Neural cell (in vitro differentiated cells): ENCODE measurements around the gene HRK. TPM values are rescaled to one million over a fixed set of nuclear protein-coding genes. Genes with fewer than 3 reads are reported as not detected.

Experiments used
- H2AFZ ChIP-seq: fragments of 200-600, 300-800 bp; sonication (generic), shearing (Covaris generic); 2 replicates; pipeline ENCODE4 v1.6.0; 2014; ENCODE audit warnings: low read depth, mild to moderate bottlenecking, antibody characterized with exemption, low read length, moderate library complexity
- H3F3A ChIP-seq: fragments of 200-600 bp; shearing (Covaris generic); 2 replicates; pipeline ENCODE4 v1.6.1; 2016; ENCODE audit warnings: mild to moderate bottlenecking, moderate library complexity, mixed read lengths, antibody characterized with exemption, low read length; ENCODE audit not compliant: insufficient read depth, poor library complexity, severe bottlenecking
- H3K27ac ChIP-seq: fragments of 200-600, 300-800 bp; sonication (generic), shearing (Covaris generic); 2 replicates; pipeline ENCODE4 v1.5.1; 2014; ENCODE audit warnings: mild to moderate bottlenecking, low read length, moderate library complexity
- H3K27me3 ChIP-seq: fragments of 300-800, 200-600 bp; sonication (generic), shearing (Covaris generic); 2 replicates; pipeline ENCODE4 v1.6.0; 2014; ENCODE audit warnings: mild to moderate bottlenecking, low read depth, low read length, moderate library complexity; ENCODE audit not compliant: insufficient read depth
- H3K36me3 ChIP-seq: fragments of 300-800, 200-600 bp; sonication (generic), shearing (Covaris generic); 2 replicates; pipeline ENCODE4 v1.5.1; 2014; ENCODE audit warnings: mild to moderate bottlenecking, antibody characterized with exemption, low read length, moderate library complexity; ENCODE audit not compliant: insufficient read depth
- H3K4me2 ChIP-seq: fragments of 300-800, 200-600 bp; sonication (generic), shearing (Covaris generic); 2 replicates; pipeline ENCODE4 v1.6.0; 2014; ENCODE audit warnings: mild to moderate bottlenecking, low read length
- H3K4me3 ChIP-seq: fragments of 300-800, 200-600 bp; sonication (generic), shearing (Covaris generic); 2 replicates; pipeline ENCODE4 v1.5.1; 2014; ENCODE audit warnings: mild to moderate bottlenecking, low read length, moderate library complexity
- H3K79me2 ChIP-seq: fragments of 200-600 bp; shearing (Covaris generic); replicated peaks from 2 replicates; pipeline ENCODE4 v1.6.0; 2014; ENCODE audit warnings: mild to moderate bottlenecking, low read length, moderate library complexity; ENCODE audit not compliant: insufficient read depth
- H3K9ac ChIP-seq: fragments of 300-800, 200-600 bp; sonication (generic), shearing (Covaris generic); 2 replicates; pipeline ENCODE4 v1.6.1; 2016; ENCODE audit warnings: mild to moderate bottlenecking, low read length, mixed read lengths
- H3K9me2 ChIP-seq: fragments of 200-600 bp; shearing (Covaris generic); 2 replicates; pipeline ENCODE4 v1.6.1; 2016; ENCODE audit warnings: mild to moderate bottlenecking, low read length, mixed read lengths; ENCODE audit not compliant: insufficient read depth
- H3K9me3 ChIP-seq: fragments of 200-600, 300-800 bp; sonication (generic), shearing (Covaris generic); 2 replicates; pipeline ENCODE4 v1.6.1; 2016; ENCODE audit warnings: mild to moderate bottlenecking, mixed run types, low read length, moderate library complexity, mixed read lengths
- H4K20me1 ChIP-seq: fragments of 200-600 bp; shearing (Covaris generic); 2 replicates; pipeline ENCODE4 v1.6.1; 2016; ENCODE audit warnings: mild to moderate bottlenecking, mixed run types; ENCODE audit not compliant: insufficient read depth
- CTCF ChIP-seq: fragments of 450-650 bp; IDR thresholded peaks from 2 replicates; pipeline ENCODE4 v1.5.1; 2014; ENCODE audit warnings: antibody characterized with exemption, mild to moderate bottlenecking, moderate library complexity; ENCODE audit not compliant: poor library complexity, severe bottlenecking
- EP300 ChIP-seq: fragments of 450-650 bp; conservative IDR thresholded peaks from 2 replicates; pipeline ENCODE4 v1.6.1; 2014; ENCODE audit warnings: antibody characterized with exemption, mild to moderate bottlenecking, moderate library complexity; ENCODE audit not compliant: poor library complexity, severe bottlenecking
- EZH2 ChIP-seq: fragments of 200-600, 300-800 bp; shearing (Covaris generic), sonication (generic); IDR thresholded peaks from 2 replicates; pipeline ENCODE4 v1.6.1; 2014; ENCODE audit warnings: antibody characterized with exemption, low read length, borderline replicate concordance, mild to moderate bottlenecking; ENCODE audit not compliant: insufficient read depth, poor library complexity, severe bottlenecking
- MXI1 ChIP-seq: fragments of 450-650 bp; conservative IDR thresholded peaks from 2 replicates; pipeline ENCODE4 v1.6.1; 2014; ENCODE audit warnings: antibody characterized with exemption, mild to moderate bottlenecking; ENCODE audit not compliant: poor library complexity, severe bottlenecking
- POLR2AphosphoS5 ChIP-seq: IDR thresholded peaks from 2 replicates; pipeline ENCODE4 v1.6.1; 2012
- RAD21 ChIP-seq: fragments of 450-650 bp; conservative IDR thresholded peaks from 2 replicates; pipeline ENCODE4 v1.6.1; 2014; ENCODE audit warnings: antibody characterized with exemption, mild to moderate bottlenecking, moderate library complexity
- REST ChIP-seq: IDR thresholded peaks from 2 replicates; pipeline ENCODE4 v1.6.1; 2012; ENCODE audit warnings: borderline replicate concordance
- SMC3 ChIP-seq: fragments of 450-650 bp; conservative IDR thresholded peaks from 2 replicates; pipeline ENCODE4 v1.6.1; 2014; ENCODE audit warnings: antibody characterized with exemption, mild to moderate bottlenecking, moderate library complexity; ENCODE audit not compliant: poor library complexity
- TAF1 ChIP-seq: IDR thresholded peaks from 2 replicates; pipeline ENCODE4 v1.6.1; 2012; ENCODE audit warnings: low read depth
- polyA plus RNA-seq: library from polyadenylated mRNA; depleted of rRNA; stranded (reverse); fragments of >200 nt; gene quantifications from 2 replicates; pipeline ENCODE4 v1.2.3, GENCODE V29; 2014

Gene HRK
- polyA plus RNA-seq, 1 donor from 2014 or later, result 1.4 TPM

DNA sequence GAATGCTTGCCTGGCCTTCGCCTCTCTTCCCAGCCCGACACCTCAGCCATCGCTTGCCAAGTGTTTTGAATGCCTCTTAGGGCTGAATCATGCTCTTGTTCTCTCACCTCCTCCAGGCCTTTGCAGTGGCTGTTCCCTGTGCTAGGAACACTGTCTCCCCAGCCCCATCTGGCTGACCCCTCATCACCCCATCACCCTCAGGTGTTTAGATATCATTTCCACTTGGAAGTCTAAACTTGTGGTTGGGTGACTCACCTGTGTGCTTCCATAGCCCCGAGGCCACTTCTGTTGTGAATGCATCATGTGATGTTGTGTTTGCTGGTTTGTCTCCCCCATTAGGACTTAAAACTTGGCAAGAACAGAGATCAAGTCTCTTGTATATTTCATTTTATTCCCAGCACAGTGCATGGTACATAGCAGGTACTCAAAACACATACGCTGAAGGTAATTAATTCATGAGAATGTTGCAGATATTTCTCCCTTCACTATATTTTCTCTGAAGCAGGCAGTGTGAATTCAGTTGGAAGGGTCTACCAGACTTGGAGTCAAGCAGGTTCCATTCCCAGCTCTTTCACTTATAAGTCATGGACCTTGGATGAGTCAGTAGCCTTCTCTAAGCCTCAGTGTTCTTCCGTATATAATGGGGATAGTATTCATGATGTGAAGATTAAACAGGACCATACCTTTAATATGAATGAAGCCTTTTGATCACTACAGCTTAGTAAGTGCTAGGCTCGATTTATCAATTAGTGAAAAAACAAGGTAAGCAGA is 67.8 kb downstream of the HRK start:
- Histone ChIP-seq H3K9ac (no peak overlapping the region), H3K4me3 (no peak overlapping the region), H3K9me2 (no peaks in the 10 kb centered on the region), H3K36me3 (peaks cover 5% of the 10 kb centered on the region), H3K27me3 (no peaks in the 10 kb centered on the region), H3K9me3 (no peaks in the 10 kb centered on the region), H3K4me2 (no peak overlapping the region), H3K79me2 (no peaks in the 10 kb centered on the region), H3F3A (peaks cover 3% of the 10 kb centered on the region), H3K27ac (no peak overlapping the region), H4K20me1 (no peaks in the 10 kb centered on the region), H2AFZ (no peak overlapping the region)
- TF ChIP-seq CTCF (no peak), MXI1 (no peak), SMC3 (no peak), EP300 (no peak), TAF1 (no peak), EZH2 (no peak), REST (no peak), POLR2AphosphoS5 (no peak), RAD21 (no peak)

DNA sequence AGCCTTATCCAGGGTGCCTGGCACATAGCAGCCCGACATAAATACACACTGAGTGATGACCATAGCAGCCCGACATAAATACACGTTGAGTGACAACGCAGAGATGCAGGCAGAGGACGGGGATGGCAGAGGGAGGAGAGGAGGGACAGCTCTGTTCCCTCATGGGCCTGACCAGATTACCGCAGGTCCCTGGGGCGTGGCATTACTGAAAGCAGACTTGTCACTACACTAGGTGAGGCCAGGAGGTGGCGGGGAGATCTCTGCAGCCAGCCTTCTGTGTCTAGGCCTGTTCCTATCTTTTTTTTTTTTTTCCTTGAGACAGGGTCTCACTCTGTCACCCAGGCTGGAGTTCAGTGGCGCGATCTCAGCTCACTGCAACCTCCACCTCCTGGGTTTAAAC is 69.0 kb downstream of the HRK start:
- Histone ChIP-seq H3K27ac (no peak overlapping the region), H3K4me2 (no peak overlapping the region), H3K27me3 (no peaks in the 10 kb centered on the region), H3K9me3 (no peaks in the 10 kb centered on the region), H3K4me3 (no peak overlapping the region), H3F3A (no peaks in the 10 kb centered on the region), H4K20me1 (no peaks in the 10 kb centered on the region), H3K9me2 (no peaks in the 10 kb centered on the region), H3K36me3 (peaks cover 5% of the 10 kb centered on the region), H3K9ac (no peak overlapping the region), H2AFZ (no peak overlapping the region), H3K79me2 (no peaks in the 10 kb centered on the region)
- TF ChIP-seq POLR2AphosphoS5 (no peak), TAF1 (no peak)
